Esophagus muscularis mucosa (tissue), 4 donors: ENCODE measurements around the gene NPVF.

Source experiments
- EP300 ChIP-seq: sonication (generic); formaldehyde crosslinking; IDR thresholded peaks from one replicate; pipeline ENCODE4 v1.6.1; 2017; ENCODE audit warnings: antibody characterized with exemption
- POLR2A ChIP-seq: fragments of 450-650 bp; IDR thresholded peaks from one replicate; pipeline ENCODE4 v1.6.1; 2017; ENCODE audit warnings: antibody characterized with exemption, moderate library complexity, mild to moderate bottlenecking, low read depth
- POLR2AphosphoS5 ChIP-seq, 2 donors: sonication (generic); formaldehyde crosslinking; IDR thresholded peaks; one replicate each; pipeline ENCODE4 v1.6.1; 2017; ENCODE audit warnings: antibody characterized with exemption in 2 of 2
- TF ChIP-seq, protein P1 (sequence below), 3 experiments: fragments of 200-600 bp in 2 of 3; fragments of 450-650 bp in 1 of 3; sonication (generic) in 2 of 3; IDR thresholded peaks; one replicate each; pipeline ENCODE4 v1.5.1; 2017 to 2019; ENCODE audit warnings: antibody characterized with exemption in 3 of 3, mild to moderate bottlenecking in 2 of 3, moderate library complexity in 1 of 3

DNA sequence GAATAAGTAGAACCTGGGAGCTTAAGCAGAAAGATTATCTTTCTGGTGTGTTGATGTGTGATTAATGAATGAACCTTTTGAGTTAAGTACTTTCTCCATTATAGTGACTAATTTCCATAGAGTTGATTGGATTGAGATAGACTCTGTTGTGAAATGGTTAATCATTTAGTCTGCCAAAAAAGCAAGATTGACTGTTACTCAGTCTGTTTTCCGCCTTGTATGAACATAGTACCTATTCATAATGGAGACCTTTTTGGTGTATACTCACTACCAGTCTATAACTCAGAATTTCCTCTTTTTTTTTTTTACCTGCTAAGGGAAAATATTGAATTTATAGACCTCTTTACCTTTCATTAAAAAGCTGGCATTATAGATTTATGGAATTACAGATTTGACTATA, 14.4 kb upstream of the NPVF start:
- TF ChIP-seq POLR2AphosphoS5 (IDR thresholded peaks at IDR 0.05), result no peak
- TF ChIP-seq, protein P1, sequence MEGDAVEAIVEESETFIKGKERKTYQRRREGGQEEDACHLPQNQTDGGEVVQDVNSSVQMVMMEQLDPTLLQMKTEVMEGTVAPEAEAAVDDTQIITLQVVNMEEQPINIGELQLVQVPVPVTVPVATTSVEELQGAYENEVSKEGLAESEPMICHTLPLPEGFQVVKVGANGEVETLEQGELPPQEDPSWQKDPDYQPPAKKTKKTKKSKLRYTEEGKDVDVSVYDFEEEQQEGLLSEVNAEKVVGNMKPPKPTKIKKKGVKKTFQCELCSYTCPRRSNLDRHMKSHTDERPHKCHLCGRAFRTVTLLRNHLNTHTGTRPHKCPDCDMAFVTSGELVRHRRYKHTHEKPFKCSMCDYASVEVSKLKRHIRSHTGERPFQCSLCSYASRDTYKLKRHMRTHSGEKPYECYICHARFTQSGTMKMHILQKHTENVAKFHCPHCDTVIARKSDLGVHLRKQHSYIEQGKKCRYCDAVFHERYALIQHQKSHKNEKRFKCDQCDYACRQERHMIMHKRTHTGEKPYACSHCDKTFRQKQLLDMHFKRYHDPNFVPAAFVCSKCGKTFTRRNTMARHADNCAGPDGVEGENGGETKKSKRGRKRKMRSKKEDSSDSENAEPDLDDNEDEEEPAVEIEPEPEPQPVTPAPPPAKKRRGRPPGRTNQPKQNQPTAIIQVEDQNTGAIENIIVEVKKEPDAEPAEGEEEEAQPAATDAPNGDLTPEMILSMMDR (IDR thresholded peaks at IDR 0.05), result no peak
- no peak for TF ChIP-seq POLR2A
- no peak for TF ChIP-seq EP300
